ENCODE data around the gene C19orf44. TPM values are rescaled to one million over a fixed set of nuclear protein-coding genes. Genes with fewer than 3 reads are reported as not detected.

Gene C19orf44
- total RNA-seq, 1 experiment from 2014 or later, result 3.0 TPM

Other genes with a start within 250 kb of the C19orf44 start
- gene KLF2, start 171.6 kb upstream of the C19orf44 start, total RNA-seq (2014; rRNA removed; shearing (Covaris generic)), result 12.6 and 15.2 TPM in 2 replicates
- 6.8 and 8.2 TPM in 2 replicates for gene EPS15L1, start 24.4 kb upstream of the C19orf44 start, total RNA-seq (2014; rRNA removed; shearing (Covaris generic))
- gene CALR3, start 227 bp upstream of the C19orf44 start, total RNA-seq (2014; rRNA removed; shearing (Covaris generic)), result not detected in 2 replicates
- 3.8 and 4.3 TPM in 2 replicates for gene CHERP, start 46.0 kb downstream of the C19orf44 start, total RNA-seq (2014; rRNA removed; shearing (Covaris generic))
- 13.1 and 24.7 TPM in 2 replicates for gene SLC35E1, start 76.0 kb downstream of the C19orf44 start, total RNA-seq (2014; rRNA removed; shearing (Covaris generic))
- 9.6 and 9.8 TPM in 2 replicates for gene MED26, start 131.8 kb downstream of the C19orf44 start, total RNA-seq (2014; rRNA removed; shearing (Covaris generic))
- 101 and 150 TPM in 2 replicates for gene SMIM7, start 163.8 kb downstream of the C19orf44 start, total RNA-seq (2014; rRNA removed; shearing (Covaris generic))
- 0.13 and 0.97 TPM in 2 replicates for gene TMEM38A, start 164.7 kb downstream of the C19orf44 start, total RNA-seq (2014; rRNA removed; shearing (Covaris generic))
- not detected in 2 replicates for gene NWD1, start 223.5 kb downstream of the C19orf44 start, total RNA-seq (2014; rRNA removed; shearing (Covaris generic))

Data from SJSA1 (cell line).